HG02759 (cell line): ENCODE measurements around the gene NSUN2.

Experiments used
- ATAC-seq: cut with Tn5 transposase; IDR thresholded peaks from one replicate; pipeline ENCODE4 v1.9.1; 2021; ENCODE audit warnings: mild to moderate bottlenecking, moderate library complexity; ENCODE audit not compliant: unreplicated experiment

The NSUN2 gene

DNA sequence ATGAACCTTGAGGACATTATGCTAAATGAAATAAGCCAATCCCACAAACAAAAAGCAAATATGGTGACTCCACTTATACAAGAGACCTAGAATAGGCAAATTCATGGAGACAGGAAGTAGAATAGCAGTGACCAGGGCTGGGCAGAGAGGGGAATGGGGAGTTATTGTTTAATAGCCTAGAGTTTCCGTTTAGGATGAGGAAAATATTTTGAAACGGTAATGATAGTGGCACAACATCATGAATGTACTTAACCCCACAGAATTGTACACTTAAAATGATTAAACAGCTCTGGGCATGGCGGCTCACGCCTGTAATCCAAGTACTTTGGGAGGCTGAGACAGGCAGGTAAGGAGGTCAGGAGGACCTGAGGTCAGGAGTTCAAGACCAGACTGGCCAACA, 65.8 kb downstream of the NSUN2 start:
- ATAC-seq: no peak

DNA sequence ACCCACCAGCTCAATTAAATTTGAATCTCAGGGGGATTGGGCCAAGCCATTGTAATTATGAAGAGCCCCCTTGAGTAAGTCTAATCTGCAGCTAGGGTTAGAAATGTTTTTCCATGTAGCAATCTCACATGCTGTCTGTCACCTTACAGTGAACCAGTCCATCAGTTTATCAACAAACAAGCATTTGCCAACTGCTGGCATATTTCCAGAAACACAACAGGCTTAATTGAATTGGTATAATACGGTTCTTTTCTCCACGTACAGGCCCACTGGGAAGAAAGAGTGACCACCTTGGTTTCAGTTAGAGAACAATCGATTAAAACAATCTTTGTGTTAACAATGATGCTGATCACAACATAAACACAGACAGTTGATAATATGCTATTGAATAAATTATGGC, 67.4 kb downstream of the NSUN2 start:
- ATAC-seq: no peak

DNA sequence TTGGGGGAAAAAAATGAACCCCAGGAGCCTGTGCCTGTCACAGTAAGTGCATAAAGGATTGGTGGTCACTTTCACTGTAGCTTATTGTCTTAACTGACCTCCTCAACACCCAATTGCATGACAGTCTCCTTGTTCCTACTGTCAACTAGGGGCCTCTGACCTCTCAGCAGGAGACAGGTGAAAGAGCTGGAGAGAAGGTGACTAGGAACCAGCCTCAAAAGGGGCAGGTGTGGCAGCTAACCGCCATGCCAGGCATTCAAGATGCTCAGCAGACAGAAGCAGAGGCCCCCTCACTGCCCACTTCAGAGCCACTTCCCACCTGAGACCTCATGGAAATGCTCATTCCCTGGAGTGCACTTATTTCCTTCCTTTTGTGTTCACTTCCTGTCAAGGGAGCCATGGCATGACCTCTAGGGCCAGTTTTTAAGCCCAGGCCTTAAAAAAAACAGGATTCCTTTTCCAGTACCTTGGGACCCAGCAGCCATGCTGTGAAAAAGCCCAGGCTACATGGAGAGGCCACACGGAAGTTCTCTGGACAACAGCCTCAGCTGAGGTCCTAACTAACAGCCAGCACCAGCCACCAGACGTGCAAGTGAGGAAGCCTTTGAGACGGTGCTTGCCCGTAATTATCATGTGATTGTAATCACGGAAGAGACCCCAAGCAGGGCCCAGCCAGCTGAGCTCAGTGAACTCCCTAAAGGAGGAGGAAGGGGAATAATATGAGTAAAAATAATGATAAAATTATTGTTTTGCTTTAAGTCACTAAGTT, 74.9 kb downstream of the NSUN2 start:
- ATAC-seq: no peak

DNA sequence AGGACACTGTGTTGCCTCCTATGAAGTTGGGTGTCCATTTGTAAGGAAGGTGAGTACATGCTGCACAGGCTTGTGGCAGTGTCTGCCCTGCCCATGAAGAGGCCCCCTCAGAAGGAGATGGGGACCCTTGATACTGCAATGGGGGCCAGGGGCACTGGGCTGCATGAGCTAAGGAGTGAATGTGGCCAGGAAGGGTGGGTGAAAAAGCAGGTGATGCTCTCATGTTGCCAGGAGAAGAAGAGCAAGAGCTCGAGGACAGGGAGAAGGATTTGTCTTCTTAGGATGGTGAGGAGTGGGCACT, 76.1 kb downstream of the NSUN2 start:
- no peak for ATAC-seq

DNA sequence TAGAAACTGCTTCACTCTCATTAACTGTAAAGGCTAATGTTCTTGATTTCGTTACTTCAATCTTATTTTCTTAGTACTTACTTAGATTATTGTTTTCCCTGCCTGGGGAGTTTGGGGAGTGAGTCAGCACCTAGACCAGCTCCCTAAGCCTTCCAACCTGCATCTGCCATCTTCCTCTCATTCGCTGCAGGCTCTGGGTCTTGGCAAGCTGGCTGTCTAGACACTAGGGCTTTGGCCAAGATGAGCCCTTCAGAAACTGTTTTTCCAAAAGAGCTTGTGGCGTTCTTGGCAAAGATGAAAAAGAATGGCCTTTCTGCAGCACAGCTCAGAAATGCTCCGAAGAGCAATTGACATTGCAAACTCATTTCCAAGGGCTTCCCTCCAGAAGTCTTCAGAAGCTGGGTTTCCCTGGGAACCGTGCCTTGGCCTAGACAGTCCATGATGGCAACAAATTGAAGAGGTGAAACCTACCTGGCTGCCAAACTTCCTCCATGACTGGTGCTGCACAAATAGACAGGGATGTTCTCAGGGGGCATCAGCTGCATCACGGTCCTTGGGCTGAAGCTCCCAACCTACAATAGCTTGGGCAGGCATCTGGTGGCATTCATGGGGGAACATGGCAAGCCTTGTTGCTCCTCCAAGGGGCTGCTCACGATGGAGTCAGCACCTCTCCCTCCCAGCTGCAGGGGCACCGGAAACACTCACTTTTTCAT, 76.6 kb downstream of the NSUN2 start:
- ATAC-seq: no peak

DNA sequence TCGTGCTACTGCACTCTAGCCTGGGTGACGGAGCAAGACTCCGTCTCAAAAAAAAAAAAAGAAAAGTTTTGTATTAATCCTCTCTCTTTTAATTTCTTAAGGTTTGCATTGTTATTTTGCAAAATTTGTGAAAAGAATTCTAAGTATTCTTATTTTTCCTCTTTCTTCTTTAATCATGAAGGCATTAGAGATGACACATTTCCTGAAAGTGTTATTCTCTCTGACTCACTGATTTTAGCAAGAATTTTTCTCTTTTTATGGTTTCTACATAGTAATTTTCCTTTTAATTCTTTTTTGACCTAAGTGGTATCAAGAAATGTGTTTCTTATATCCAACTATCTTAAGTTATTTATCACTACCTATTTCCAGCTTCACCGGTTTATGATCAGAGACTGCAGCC, 78.0 kb downstream of the NSUN2 start:
- no peak for ATAC-seq

DNA sequence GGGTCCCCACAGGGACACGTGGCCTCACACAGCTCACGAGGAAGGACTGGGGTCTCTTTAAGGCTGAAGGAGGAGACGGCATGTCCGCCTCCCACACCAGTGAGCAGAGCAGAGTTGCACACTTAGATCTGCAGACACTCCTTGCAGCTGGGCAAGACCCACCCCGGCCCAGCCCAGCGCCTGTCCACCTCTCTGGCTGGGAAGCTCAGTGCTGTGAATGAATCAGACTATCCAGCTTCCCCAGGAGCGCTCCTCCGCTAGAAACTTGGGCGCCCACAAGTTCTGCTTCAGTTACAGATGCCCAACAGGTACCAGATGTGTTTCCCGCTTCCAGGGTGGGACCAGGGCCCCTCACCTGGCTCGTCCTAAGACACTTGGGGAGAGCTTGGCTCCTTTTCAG, 78.9 kb downstream of the NSUN2 start:
- no peak for ATAC-seq

DNA sequence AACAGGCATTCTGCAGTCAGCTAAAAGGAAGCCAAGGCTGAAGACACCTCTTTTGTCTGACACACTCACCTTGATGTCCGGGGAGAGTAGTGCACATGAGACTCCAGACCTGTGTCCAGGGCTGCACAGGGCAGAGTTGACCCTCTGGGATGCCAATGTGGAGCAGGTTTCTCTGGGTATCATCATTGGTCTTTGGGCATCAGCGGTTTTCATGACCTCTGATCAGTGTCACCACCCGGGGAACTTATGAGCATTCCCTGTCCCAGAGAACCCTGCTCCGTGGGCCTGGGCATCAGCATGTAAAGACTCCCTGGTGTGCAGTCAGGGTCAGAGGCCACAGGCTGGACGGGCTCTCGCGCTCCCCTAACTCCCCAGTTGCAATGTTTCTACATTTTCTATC, 80.2 kb downstream of the NSUN2 start:
- no peak for ATAC-seq

DNA sequence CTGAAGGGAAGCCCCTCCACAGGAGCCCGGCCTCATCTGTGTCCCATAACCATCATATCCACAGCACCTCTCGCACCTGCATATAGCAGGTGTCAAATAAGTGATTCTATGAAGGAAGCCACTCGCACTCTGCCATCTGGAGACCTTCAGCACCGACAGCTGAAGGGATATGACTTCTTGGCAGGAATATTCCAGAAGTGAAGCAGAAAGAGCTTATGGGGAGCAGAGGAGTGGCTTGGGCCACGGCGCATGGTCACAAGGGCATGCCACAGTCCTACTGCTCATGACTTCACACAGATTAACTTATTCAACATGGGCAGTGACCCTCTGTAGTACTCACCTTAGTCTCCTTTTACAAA, 80.9 kb downstream of the NSUN2 start:
- ATAC-seq: no peak

DNA sequence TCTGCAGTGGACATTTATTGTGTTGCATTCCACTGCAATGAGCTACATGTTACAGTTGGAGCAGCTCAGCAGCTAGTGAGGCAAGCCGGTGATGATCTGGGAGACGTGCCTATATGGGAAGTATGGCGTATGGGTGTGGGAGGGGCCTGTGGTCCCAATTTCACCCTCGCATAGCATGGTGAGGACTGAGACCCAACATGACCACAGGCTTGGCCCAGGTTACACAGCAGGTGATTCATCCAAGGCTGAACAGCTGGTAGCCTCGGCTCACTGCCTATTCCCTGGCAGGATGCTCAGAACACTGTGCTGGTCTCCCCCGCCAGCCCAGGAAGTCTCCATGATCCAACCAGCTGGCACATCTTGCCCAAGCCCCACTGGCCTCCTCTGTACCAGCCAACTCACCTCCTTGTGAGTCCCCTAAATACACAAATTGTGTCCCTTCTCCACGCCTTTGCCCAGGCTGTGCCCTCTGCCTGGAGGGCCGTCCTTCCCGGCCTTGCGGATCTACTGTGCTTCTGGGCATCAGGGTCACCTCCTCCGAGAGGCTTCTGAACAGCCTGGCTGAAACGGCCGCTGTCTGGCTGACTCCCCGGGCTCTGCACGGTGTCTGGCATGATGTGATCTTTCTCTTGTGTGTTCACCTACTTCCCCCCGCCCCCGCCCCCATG, 81.4 kb downstream of the NSUN2 start:
- ATAC-seq: no peak

DNA sequence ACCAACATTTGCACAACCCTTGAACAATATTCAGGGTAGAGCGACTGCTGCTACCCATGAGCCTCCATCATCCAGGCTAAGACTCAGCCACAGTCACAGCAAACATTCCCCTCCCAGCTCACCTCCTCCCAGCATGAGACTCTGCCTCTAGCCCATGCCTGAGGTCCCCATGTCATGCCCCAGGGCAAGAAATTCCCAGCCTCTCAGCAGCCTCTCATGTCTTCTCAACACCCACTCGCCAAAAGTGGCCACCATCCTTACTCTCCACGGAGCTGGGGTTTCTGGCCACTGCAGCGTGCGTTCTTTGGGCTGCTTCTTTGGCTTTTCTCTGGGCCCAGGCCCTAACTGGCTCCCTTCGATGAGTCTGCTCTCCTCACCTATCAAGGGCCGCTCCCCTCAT, 82.2 kb downstream of the NSUN2 start:
- no peak for ATAC-seq
